Adipocyte (in vitro differentiated cells): ENCODE data around the gene NAA11.
"Not testable (repeated sequence)": the region's sequence is repeated elsewhere in the genome, so short reads cannot be mapped to it uniquely, and the experiment has no call there.

Experiments
- DNase-seq: peaks from one replicate; pipeline ENCODE4 v3.0.0-alpha.2; 2015; ENCODE audit warnings: low read depth
- H3K27me3 ChIP-seq: replicated peaks from 2 replicates; pipeline ENCODE4 v1.7.0; 2013; ENCODE audit warnings: mild to moderate bottlenecking, low read length, moderate library complexity; ENCODE audit not compliant: control insufficient read depth, insufficient read depth
- H3K36me3 ChIP-seq: 2 replicates; pipeline ENCODE4 v1.7.0; 2013; ENCODE audit warnings: low read length, mild to moderate bottlenecking, moderate library complexity; ENCODE audit not compliant: control insufficient read depth, insufficient read depth, severe bottlenecking
- H3K4me1 ChIP-seq: 2 replicates; pipeline ENCODE4 v1.7.0; 2013; ENCODE audit warnings: mild to moderate bottlenecking, low read length, moderate library complexity; ENCODE audit not compliant: control insufficient read depth, insufficient read depth
- H3K4me3 ChIP-seq: 2 replicates; pipeline ENCODE4 v1.7.0; 2013; ENCODE audit warnings: mild to moderate bottlenecking, low read length, moderate library complexity
- H3K9ac ChIP-seq: 2 replicates; pipeline ENCODE4 v1.7.0; 2013; ENCODE audit warnings: mild to moderate bottlenecking, low read length, moderate library complexity
- H3K9me3 ChIP-seq: 2 replicates; pipeline ENCODE4 v1.7.0; 2013; ENCODE audit warnings: mild to moderate bottlenecking, low read length, moderate library complexity; ENCODE audit not compliant: control insufficient read depth

Gene NAA11

DNA sequence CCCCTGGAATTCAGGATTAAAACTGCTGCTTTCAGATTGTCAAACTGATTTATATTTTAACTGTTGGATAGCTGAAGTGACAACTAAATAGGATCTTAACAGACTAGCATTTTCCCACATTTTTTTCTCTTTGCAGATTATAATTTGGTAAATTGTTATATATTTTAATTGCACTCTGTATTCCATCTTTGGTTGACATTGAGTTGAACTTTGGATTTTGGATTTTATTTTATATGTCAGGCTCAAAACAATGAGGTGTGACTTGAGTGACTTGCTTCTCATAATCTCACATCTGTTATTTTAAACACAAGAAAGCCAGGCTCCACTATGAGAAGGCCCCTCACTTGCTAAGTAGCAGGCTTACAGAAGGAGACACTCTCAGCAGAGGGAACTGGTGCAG lies 38.1 kb downstream of the NAA11 start:
- peaks cover 11% of the 10 kb centered on the region for H3K4me1 ChIP-seq
- no peak for DNase-seq
- no peak overlapping the region for H3K4me3 ChIP-seq
- H3K27me3 ChIP-seq, result no peaks in the 10 kb centered on the region
- H3K36me3 ChIP-seq, result no peaks in the 10 kb centered on the region
- H3K9me3 ChIP-seq, result no peaks in the 10 kb centered on the region
- H3K9ac ChIP-seq, result no peak overlapping the region

GRCh38 chr4:79287076-79287475 lies 38.8 kb downstream of the NAA11 start:
- no peak for DNase-seq
- H3K9me3 ChIP-seq, result no peaks in the 10 kb centered on the region
- no peaks in the 10 kb centered on the region for H3K27me3 ChIP-seq
- no peak overlapping the region for H3K9ac ChIP-seq
- no peak overlapping the region for H3K4me3 ChIP-seq
- H3K4me1 ChIP-seq, result peaks cover 6% of the 10 kb centered on the region
- no peaks in the 10 kb centered on the region for H3K36me3 ChIP-seq

GRCh38 chr4:79281566-79282359 lies 44.1 kb downstream of the NAA11 start:
- Histone ChIP-seq H3K4me1 (no peaks in the 10 kb centered on the region), H3K27me3 (no peaks in the 10 kb centered on the region), H3K9ac (no peak overlapping the region), H3K9me3 (no peaks in the 10 kb centered on the region), H3K36me3 (no peaks in the 10 kb centered on the region), H3K4me3 (no peak overlapping the region)
- no peak for DNase-seq

- H3K4me3 ChIP-seq, H3K9me3 ChIP-seq, H3K36me3 ChIP-seq, H3K9ac ChIP-seq, H3K4me1 ChIP-seq, DNase-seq, H3K27me3 ChIP-seq: not testable (repeated sequence)
These were observed 48.4 kb downstream of the NAA11 start for GRCh38 chr4:79277467-79277866.

GRCh38 chr4:79273915-79274314 lies 51.9 kb downstream of the NAA11 start:
- Histone ChIP-seq H3K36me3 (no peaks in the 10 kb centered on the region), H3K4me3 (no peak overlapping the region), H3K27me3 (no peaks in the 10 kb centered on the region), H3K9me3 (no peaks in the 10 kb centered on the region), H3K9ac (no peak overlapping the region), H3K4me1 (no peaks in the 10 kb centered on the region)
- DNase-seq, result no peak

DNA sequence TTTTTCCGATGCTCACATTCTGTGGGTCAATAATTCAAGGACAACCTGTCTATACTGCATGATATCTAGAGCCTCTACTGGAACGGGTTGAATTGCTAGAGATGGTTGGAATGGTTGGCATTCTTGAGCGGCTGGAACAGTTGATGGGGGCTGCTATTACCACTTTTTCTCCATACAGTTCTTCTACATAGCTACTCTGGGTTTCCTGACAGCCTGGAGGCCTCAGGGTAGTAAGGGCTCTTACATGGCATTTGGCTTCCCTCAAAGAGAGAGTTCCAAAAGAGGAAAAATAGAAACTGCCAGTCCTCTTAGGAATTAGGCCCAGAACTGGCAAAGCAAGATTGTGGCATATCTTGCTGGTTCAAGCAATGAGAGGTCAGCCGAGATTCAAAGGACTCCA lies 53.1 kb downstream of the NAA11 start:
- Histone ChIP-seq H3K4me1 (no peaks in the 10 kb centered on the region), H3K9me3 (no peaks in the 10 kb centered on the region), H3K36me3 (no peaks in the 10 kb centered on the region), H3K4me3 (no peak overlapping the region), H3K27me3 (no peaks in the 10 kb centered on the region), H3K9ac (no peak overlapping the region)
- no peak for DNase-seq

GRCh38 chr4:79272126-79272525 lies 53.7 kb downstream of the NAA11 start:
- H3K4me1 ChIP-seq, result no peaks in the 10 kb centered on the region
- H3K27me3 ChIP-seq, result no peaks in the 10 kb centered on the region
- H3K9ac ChIP-seq, result no peak overlapping the region
- no peak for DNase-seq
- H3K36me3 ChIP-seq, result no peaks in the 10 kb centered on the region
- H3K9me3 ChIP-seq, result no peaks in the 10 kb centered on the region
- no peak overlapping the region for H3K4me3 ChIP-seq

- no peak overlapping the region for H3K9ac ChIP-seq
- H3K4me1 ChIP-seq, result no peaks in the 10 kb centered on the region
- no peak for DNase-seq
- no peaks in the 10 kb centered on the region for H3K9me3 ChIP-seq
- peaks cover 4% of the 10 kb centered on the region for H3K27me3 ChIP-seq
- no peak overlapping the region for H3K4me3 ChIP-seq
- no peaks in the 10 kb centered on the region for H3K36me3 ChIP-seq
These were observed 58.2 kb downstream of the NAA11 start for GRCh38 chr4:79267671-79268070.
